AG09319 (cell line): ENCODE results near the gene CDRT4.

Experiments
- DNase-seq: peaks from one replicate; pipeline ENCODE4 v3.0.0-alpha.2; 2010; ENCODE audit warnings: low read depth; ENCODE audit errors: extremely low read depth
- CTCF ChIP-seq: IDR thresholded peaks from 2 replicates; pipeline ENCODE4 v1.5.1; 2011; ENCODE audit warnings: low read depth, mild to moderate bottlenecking, inconsistent platforms, low read length, moderate library complexity

CDRT4 gene

DNA sequence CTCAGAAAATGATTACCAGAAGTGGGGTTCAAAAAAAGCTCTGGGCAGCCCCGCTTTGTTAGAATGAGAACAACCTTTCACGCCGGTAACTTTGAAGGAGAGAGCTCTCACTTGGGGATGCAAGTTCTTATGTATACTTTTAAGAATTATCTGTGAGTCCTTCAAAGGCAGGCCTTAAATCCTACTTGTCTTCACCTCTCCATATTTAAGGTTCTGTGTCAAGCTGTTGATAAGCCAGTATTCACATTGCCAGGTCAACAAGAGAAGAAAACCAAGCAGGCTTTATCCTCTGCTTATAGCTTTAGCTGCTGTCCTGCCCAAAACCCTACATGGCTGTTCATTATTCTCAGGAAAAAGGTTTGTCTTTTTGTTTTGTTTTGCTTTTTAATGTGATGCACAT, 42.9 kb downstream of the CDRT4 start:
- TF ChIP-seq CTCF = no peak
- DNase-seq = no peak

- DNase-seq = no peak
- no peak for TF ChIP-seq CTCF
Observed at GRCh38 chr17:15422392-15422965, 44.9 kb downstream of the CDRT4 start.

DNA sequence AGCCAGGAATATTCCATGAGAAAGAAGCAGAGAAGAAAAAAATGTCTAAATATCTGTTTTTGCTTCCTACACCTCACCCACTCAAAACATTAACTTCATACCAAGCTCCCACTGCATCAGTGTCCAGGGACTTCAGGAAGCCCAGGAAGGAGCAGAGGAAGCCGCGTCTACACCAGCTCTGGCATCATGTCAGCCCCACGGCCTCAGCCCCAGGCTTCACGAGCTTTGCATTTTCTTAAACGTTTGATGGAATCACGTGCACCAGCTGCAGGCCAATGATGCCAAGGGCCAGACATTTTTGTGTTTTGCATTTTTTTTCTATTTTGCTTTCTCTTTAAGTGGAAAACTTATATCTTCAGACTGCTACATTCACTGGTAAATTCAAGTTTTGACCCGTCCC, 48.6 kb downstream of the CDRT4 start:
- no peak for DNase-seq
- TF ChIP-seq CTCF = no peak

DNA sequence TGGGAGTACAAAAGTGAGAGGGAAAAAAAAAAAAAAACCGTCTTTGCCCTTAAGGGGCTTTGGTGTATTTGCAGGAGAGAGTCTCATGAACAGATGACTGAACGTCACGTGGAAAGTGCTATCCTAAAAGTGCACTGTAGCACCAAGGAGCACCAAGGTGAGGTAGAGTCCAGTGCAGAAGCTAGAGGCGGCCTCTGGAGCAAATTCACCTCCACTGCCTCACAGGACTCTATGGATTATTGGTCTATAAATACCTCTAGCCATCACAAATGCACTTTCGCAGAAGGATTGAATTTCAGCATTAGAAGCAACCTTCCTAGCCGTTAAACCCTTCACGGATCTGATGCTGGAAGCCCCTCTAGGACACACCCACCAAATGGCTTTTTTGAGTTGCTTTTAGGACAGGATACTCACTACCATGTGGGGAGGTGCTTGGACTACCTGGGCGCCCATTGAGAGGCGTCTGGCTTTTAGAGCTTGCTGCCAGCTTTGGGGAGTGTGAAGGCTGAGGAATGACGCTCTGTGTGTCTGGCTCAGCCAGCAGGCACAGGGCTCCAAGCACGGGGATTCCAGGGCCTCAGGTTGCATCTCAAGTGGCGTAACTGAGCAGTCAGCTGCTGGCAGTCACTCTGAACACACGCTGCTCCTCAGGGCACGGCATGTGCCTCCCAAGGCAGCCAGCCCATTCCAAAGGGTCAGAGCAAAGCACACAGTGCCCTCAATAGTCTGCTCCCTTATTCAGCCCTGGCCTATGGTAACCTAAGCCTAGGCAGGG, 52.7 kb downstream of the CDRT4 start:
- no peak for DNase-seq
- TF ChIP-seq CTCF = no peak

GRCh38 chr17:15413101-15413771, 54.2 kb downstream of the CDRT4 start:
- no peak for TF ChIP-seq CTCF
- no peak for DNase-seq

DNA sequence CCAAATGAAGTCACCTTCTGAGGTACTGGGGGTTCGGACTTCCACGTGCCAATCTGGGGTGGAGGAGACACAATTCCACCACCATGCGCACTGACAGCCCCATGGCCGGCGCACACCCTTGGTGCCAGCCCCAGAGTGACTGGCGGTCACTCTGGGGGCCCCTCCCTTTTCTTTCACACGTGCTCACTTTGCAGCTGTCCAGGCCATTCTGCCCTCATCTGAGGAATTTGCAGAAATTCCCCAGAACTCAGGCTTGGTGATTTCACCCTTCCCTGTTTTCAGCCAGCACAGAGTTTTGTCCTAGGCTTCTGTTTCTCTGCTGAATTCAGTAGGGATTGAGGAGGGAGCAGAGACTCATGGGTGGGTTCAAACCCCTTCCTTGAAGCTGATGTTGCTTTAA, 54.8 kb downstream of the CDRT4 start:
- TF ChIP-seq CTCF = no peak
- no peak for DNase-seq
